Measurements from ENCODE around the gene OTOG.

DNA sequence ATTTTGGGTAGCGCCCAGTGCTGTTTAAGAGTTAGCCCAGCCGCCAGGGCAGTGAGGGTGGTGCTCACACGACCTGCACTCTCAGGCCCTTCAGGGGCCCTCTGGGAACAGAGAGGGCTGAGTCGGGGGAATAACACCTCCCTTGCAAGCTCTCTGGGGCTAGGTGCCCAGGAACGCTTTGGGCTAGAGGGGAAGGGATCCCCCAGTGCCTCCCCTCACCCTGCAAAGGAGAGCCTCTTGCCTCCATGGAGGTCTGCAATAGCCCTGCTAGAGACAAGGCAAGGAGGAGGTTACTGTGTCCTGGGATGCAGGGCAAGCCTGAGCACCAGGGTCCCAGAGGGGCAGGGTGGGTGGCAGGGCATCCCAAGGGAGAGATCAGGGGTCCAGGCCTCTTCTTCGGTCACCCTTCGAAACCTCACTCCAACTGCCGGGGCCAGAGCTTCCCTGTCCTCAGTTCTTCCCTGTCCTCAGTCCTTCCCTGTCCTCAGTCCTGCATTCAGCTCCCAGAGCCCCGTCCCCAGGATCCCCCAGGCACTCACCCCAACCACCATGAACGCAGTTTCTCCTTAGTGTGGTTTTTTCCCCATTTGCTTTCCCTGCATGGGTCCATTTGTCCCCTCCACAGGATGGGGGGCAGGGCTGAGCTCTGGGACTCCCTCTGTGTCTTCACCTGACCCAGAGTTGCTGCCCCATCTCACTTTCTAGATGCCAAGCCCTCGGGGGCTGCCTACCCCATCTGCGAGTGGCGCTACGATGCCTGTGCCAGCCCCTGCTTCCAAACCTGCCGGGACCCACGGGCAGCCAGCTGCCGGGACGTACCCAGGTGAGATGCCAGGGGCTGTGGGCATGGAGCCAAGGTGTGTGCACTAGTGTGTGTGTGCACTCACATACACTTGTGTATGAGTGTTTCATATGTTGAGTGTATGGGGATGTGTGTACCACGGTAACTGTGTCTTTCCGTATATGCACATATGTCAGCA lies 60.8 kb downstream of the OTOG start:
- no peak for TF ChIP-seq CTCF (IDR thresholded peaks at IDR 0.05)
- TF ChIP-seq ZFX (IDR thresholded peaks at IDR 0.05; ENCODE audit: borderline replicate concordance): no peak

Data from 22Rv1 (cell line).